WERI-Rb-1 (cell line): ENCODE results near the gene SV2A.

Experiments
- DNase-seq: peaks from one replicate; pipeline ENCODE4 v3.0.0-alpha.2; 2020
- H3K27ac ChIP-seq: fragments of 250-450 bp; sonication (Bioruptor Pico); 2 replicates; pipeline ENCODE4 v1.5.1; 2020; ENCODE audit warnings: mild to moderate bottlenecking, moderate library complexity
- H3K27me3 ChIP-seq: fragments of 250-450 bp; sonication (Bioruptor Pico); 2 replicates; pipeline ENCODE4 v1.5.1; 2021; ENCODE audit warnings: mild to moderate bottlenecking, low read depth, moderate library complexity; ENCODE audit not compliant: insufficient read depth, severe bottlenecking
- H3K36me3 ChIP-seq: fragments of 250-450 bp; sonication (Bioruptor Pico); 2 replicates; pipeline ENCODE4 v1.5.1; 2020; ENCODE audit warnings: mild to moderate bottlenecking, moderate library complexity
- H3K4me3 ChIP-seq: 2 replicates; pipeline ENCODE4 v1.5.1; 2011; ENCODE audit warnings: low read depth, mild to moderate bottlenecking, control low read depth, low read length
- H3K9me3 ChIP-seq: fragments of 250-450 bp; sonication (Bioruptor Pico); 2 replicates; pipeline ENCODE4 v1.5.1; 2021; ENCODE audit warnings: mild to moderate bottlenecking, moderate library complexity; ENCODE audit not compliant: severe bottlenecking
- CTCF ChIP-seq: IDR thresholded peaks from 2 replicates; pipeline ENCODE4 v1.5.1; 2011; ENCODE audit warnings: low read depth, mild to moderate bottlenecking, control low read depth, inconsistent platforms, low read length

Gene SV2A, protein sequence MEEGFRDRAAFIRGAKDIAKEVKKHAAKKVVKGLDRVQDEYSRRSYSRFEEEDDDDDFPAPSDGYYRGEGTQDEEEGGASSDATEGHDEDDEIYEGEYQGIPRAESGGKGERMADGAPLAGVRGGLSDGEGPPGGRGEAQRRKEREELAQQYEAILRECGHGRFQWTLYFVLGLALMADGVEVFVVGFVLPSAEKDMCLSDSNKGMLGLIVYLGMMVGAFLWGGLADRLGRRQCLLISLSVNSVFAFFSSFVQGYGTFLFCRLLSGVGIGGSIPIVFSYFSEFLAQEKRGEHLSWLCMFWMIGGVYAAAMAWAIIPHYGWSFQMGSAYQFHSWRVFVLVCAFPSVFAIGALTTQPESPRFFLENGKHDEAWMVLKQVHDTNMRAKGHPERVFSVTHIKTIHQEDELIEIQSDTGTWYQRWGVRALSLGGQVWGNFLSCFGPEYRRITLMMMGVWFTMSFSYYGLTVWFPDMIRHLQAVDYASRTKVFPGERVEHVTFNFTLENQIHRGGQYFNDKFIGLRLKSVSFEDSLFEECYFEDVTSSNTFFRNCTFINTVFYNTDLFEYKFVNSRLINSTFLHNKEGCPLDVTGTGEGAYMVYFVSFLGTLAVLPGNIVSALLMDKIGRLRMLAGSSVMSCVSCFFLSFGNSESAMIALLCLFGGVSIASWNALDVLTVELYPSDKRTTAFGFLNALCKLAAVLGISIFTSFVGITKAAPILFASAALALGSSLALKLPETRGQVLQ

DNA sequence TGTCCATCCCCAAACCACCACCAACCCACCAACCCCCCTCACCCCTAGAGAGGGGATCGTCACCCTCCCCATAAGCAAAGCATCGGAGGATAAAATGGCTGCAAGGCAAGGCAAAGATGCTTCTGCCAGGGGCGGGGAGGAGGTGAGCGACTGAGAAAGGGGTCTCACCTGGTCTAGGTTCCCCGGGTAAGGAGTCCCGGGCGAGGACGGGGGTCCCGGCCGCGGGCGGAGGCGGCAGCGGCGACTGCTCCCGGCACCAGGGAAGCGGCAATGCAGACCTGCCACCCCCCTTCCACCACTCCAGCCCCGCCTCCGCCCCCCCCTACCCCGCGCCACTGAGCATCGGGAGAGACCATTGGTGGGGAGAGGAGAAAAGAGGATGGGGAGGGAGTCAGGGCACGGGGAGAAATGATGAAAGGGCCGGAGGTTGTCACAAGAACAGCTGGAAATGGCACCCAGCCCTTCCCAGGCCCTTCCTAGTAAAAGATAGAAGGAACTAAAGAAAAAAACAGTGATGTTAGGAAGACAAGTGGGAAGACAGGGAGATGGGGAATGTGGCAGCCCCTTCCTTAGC lies at the start of gene SV2A:
Gene SV2A (minus strand): TSS at position 274 of the 574 bp plus-strand sequence. CDS start 4,004 bp downstream, outside the sequence.
- DNase-seq, result peak; percentile 88
- TF ChIP-seq CTCF, result no peak

GRCh38 chr1:149967041-149967440 lies 49.4 kb upstream of the SV2A start:
- Histone ChIP-seq H3K27me3 (no peaks in the 10 kb centered on the region), H3K36me3 (peaks cover 96% of the 10 kb centered on the region)
- no peak for DNase-seq

More for the DNA sequence above, at the start of gene SV2A:
- Histone ChIP-seq H3K9me3 (no peaks in the 10 kb centered on the region), H3K27ac (peak within 1 kb of the TSS; percentile 48), H3K4me3 (peak within 1 kb of the TSS; percentile 95), H3K27me3 (no peaks in the 10 kb centered on the region), H3K36me3 (peaks cover 31% of the 10 kb centered on the region)

DNA sequence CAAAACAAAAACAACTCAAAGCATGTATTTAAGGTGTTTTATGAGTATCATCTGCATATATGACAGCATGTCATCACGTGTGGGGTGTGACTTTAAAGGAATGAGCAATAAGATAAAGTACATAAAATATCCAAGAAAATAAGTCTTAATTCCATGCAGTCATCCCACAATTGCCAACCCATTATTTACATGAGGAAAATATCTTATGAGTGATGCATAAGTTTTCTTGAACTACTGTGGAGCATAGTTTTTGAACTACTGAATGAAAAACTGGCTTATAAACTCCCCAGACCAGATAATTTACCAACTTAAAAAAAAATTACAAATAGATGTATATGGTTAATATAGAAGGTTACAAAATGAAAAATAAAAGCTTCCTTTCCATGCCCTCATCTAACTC lies 48.8 kb upstream of the SV2A start:
- no peaks in the 10 kb centered on the region for H3K9me3 ChIP-seq
- DNase-seq, result no peak
- no peak overlapping the region for H3K4me3 ChIP-seq
- TF ChIP-seq CTCF, result no peak
- H3K27me3 ChIP-seq, result no peaks in the 10 kb centered on the region
- H3K36me3 ChIP-seq, result peaks cover 95% of the 10 kb centered on the region
- no peak overlapping the region for H3K27ac ChIP-seq

More at GRCh38 chr1:149967041-149967440, 49.4 kb upstream of the SV2A start:
- no peak for TF ChIP-seq CTCF
- Histone ChIP-seq H3K9me3 (no peaks in the 10 kb centered on the region), H3K4me3 (no peak overlapping the region), H3K27ac (no peak overlapping the region)

- no peaks in the 10 kb centered on the region for H3K9me3 ChIP-seq
- no peaks in the 10 kb centered on the region for H3K27me3 ChIP-seq
- no peak for DNase-seq
- H3K4me3 ChIP-seq, result no peak overlapping the region
- peaks cover 92% of the 10 kb centered on the region for H3K36me3 ChIP-seq
- H3K27ac ChIP-seq, result no peak overlapping the region
- no peak for TF ChIP-seq CTCF
Observed at GRCh38 chr1:149965440-149965839, 47.8 kb upstream of the SV2A start.

DNA sequence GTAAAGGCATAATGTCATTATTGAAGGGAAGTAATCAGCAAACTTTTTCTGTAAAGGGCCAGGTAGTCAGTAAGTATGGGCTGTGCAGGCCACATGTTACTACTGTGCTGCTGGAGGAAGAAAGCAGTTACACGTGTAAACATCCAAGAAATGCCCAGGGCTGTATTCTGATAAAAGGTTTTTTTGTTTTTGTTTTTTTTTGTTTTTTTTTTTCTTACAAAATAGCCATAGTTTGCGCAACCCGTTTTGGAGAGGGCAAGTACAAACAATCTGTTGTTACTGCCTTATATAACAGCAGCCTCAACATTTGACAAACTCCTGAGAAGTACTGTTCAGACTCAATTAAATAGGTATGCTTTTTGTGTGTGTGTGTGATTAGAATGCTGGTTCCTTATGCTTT lies 45.7 kb upstream of the SV2A start:
- Histone ChIP-seq H3K27ac (no peak overlapping the region), H3K27me3 (no peaks in the 10 kb centered on the region), H3K4me3 (no peak overlapping the region), H3K36me3 (peaks cover 90% of the 10 kb centered on the region), H3K9me3 (peaks cover 3% of the 10 kb centered on the region)
- no peak for DNase-seq
- TF ChIP-seq CTCF, result no peak
